HepG2 (cell line): ENCODE measurements around the gene ALDOA. TPM values are rescaled to one million over a fixed set of nuclear protein-coding genes. Genes with fewer than 3 reads are reported as not detected.
A peak's percentile ranks its signal among the peaks of the same experiment; 100 is the strongest.

ENCODE experiments used
- ATAC-seq: fragments of 200-7000 bp; cut with Tn5 transposase; 3 replicates; pipeline ENCODE4 v1.9.1; 2020; ENCODE audit warnings: mild to moderate bottlenecking, moderate library complexity
- Bru-seq: library from RNA; stranded (reverse); fragments of 400-500 nt; gene quantifications from one replicate; lab custom pipeline; 2021; lab: Mats Ljungman, UMichigan
- BruChase-seq, 2 experiments: library from RNA; stranded (reverse); fragments of 400-500 nt; gene quantifications; one replicate each; lab custom pipeline; 2021; lab: Mats Ljungman, UMichigan
- BruUV-seq: library from RNA; stranded (reverse); fragments of 400-500 nt; replicated peaks from 2 replicates; lab custom pipeline; 2021; lab: Mats Ljungman, UMichigan
- CTCF ChIA-PET: fragments of 300-600 bp; formaldehyde crosslinking; extraction: SDS; loops from one replicate; lab custom pipeline; 2021; ENCODE audit warnings: low total read pairs, inconsistent platforms, low intra/inter-chr PET ratio; lab: Yijun Ruan, JAX
- POLR2A ChIA-PET: fragments of 350-600 bp; sonication (Branson Sonifier 250); formaldehyde crosslinking; loops from one replicate; lab custom pipeline; 2020; ENCODE audit warnings: antibody characterized with exemption, inconsistent platforms; lab: Yijun Ruan, JAX
- DNase-seq: peaks from one replicate; pipeline ENCODE4 v3.0.0-alpha.2; 2015; ENCODE audit warnings: low spot score
- FAIRE-seq: peaks from 3 replicates; lab custom pipeline; 2011; peaks lifted over from hg19 to GRCh38; lab: Jason Lieb, UNC
- H2AFZ ChIP-seq: one replicate; pipeline ENCODE4 v1.6.1; 2011; ENCODE audit warnings: low read length, inconsistent platforms
- H3K27ac ChIP-seq: fragments of 300-600 bp; 3 replicates; pipeline ENCODE4 v1.8.0; 2011; ENCODE audit warnings: mixed run types, mild to moderate bottlenecking, mixed read lengths, low read length, inconsistent platforms; ENCODE audit not compliant: insufficient read depth; ENCODE audit errors: extremely low read length
- H3K27me3 ChIP-seq, 2 experiments: fragments of 200-600 bp in 1 of 2; 2 replicates in 1 of 2; 3 replicates in 1 of 2; pipeline versions ENCODE4 v1.6.0 to v1.8.0; 2011; ENCODE audit warnings: low read length in 2 of 2, mild to moderate bottlenecking in 2 of 2, moderate library complexity in 2 of 2, inconsistent platforms in 1 of 2; ENCODE audit not compliant: insufficient read depth in 2 of 2, control insufficient read depth in 1 of 2
- H3K36me3 ChIP-seq, 2 experiments: fragments of 200-600 bp in 1 of 2; replicated peaks in 1 of 2; 2 replicates in 1 of 2; 3 replicates in 1 of 2; pipeline versions ENCODE4 v1.5.1 to v1.8.0; 2011; ENCODE audit warnings: low read length in 2 of 2, inconsistent platforms in 1 of 2; ENCODE audit not compliant: insufficient read depth in 2 of 2, control insufficient read depth in 1 of 2
- H3K4me1 ChIP-seq: 2 replicates; pipeline ENCODE4 v1.5.1; 2012; ENCODE audit warnings: low read length, inconsistent platforms; ENCODE audit not compliant: insufficient read depth
- H3K4me2 ChIP-seq: 2 replicates; pipeline ENCODE4 v1.6.0; 2011; ENCODE audit warnings: low read depth, low read length, inconsistent platforms
- H3K4me3 ChIP-seq, 3 experiments: fragments of 200-600 bp in 1 of 3; sonication (generic), shearing (Covaris generic) in 1 of 3; replicated peaks in 1 of 3; 2 replicates each; pipeline ENCODE4 v1.5.1; 2011 to 2016; ENCODE audit warnings: low read length in 3 of 3, inconsistent platforms in 2 of 3, low read depth in 2 of 3, mild to moderate bottlenecking in 2 of 3, control low read depth in 1 of 3, mixed read lengths in 1 of 3; ENCODE audit not compliant: insufficient read depth in 1 of 3
- H3K79me2 ChIP-seq: one replicate; pipeline ENCODE4 v1.6.1; 2011; ENCODE audit warnings: low read length, inconsistent platforms; ENCODE audit not compliant: insufficient read depth
- H3K9ac ChIP-seq: 2 replicates; pipeline ENCODE4 v1.6.0; 2011; ENCODE audit warnings: mild to moderate bottlenecking, low read depth, low read length, inconsistent platforms; ENCODE audit not compliant: insufficient read depth
- H3K9me3 ChIP-seq: 2 replicates; pipeline ENCODE4 v1.5.1; 2012; ENCODE audit warnings: mild to moderate bottlenecking, low read length
- H4K20me1 ChIP-seq: 2 replicates; pipeline ENCODE4 v1.6.0; 2011; ENCODE audit warnings: inconsistent platforms, mild to moderate bottlenecking, low read length, moderate library complexity; ENCODE audit not compliant: insufficient read depth
- TMF1 ChIP-seq: sonication (generic); formaldehyde crosslinking; IDR thresholded peaks from 2 replicates; pipeline ENCODE4 v1.8.1; 2022; ENCODE audit warnings: low read depth, missing genetic modification reagents
- ZFP37 ChIP-seq: sonication (generic); formaldehyde crosslinking; IDR thresholded peaks from 2 replicates; pipeline ENCODE4 v1.4.0; 2020; ENCODE audit warnings: missing genetic modification reagents, borderline replicate concordance
- ZNF614 ChIP-seq: IDR thresholded peaks from 2 replicates; pipeline ENCODE4 v1.6.1; 2018; ENCODE audit warnings: missing biosample characterization, missing genetic modification reagents, inconsistent platforms, borderline replicate concordance
- WGBS: methylation state at CpG from one replicate; pipeline ENCODE4 v1.1.6; 2017; ENCODE audit warnings: low lambda C conversion rate; 5-methylcytosine and 5-hydroxymethylcytosine counted together
- in situ Hi-C: cut with HindIII; loops from 2 replicates; pipeline ENCODE4 v1.10.0; 2017; ENCODE audit warnings: low pct_unique_long_range_greater_than_20kb; ENCODE audit not compliant: extremely low pct_ligation_motif_present
- intact Hi-C: fragments of 100-400 bp; cut with micrococcal nuclease; formaldehyde crosslinking; loops from one replicate; pipeline ENCODE4 v1.10.0; 2022; ENCODE audit not compliant: unreplicated experiment
- long read RNA-seq, 2 experiments: library from RNA in 1 of 2; library from polyadenylated mRNA in 1 of 2; stranded (forward) in 1 of 2; unstranded in 1 of 2; transcript quantifications; one replicate each; pipeline ENCODE4 v2.0.0, GENCODE V29; 2019 to 2022
- polyA minus RNA-seq, 3 experiments: library from RNA; depleted of rRNA, polyadenylated mRNA; stranded (reverse); fragments of >200 nt; gene quantifications; 2 replicates each; pipeline ENCODE4 v1.2.3, GENCODE V29; 2011; ENCODE audit warnings: low replicate concordance in 1 of 3
- polyA plus RNA-seq, 8 experiments: library from polyadenylated mRNA; depleted of rRNA in 3 of 8; stranded (reverse) in 7 of 8; unstranded in 1 of 8; fragments of >200 nt; fragmentation: Illumina TruSeq in 4 of 8; extraction: Trizol in 4 of 8; gene quantifications; 2 replicates each; pipeline versions ENCODE4 v1.2.1 to v1.2.3, GENCODE V29; 2011 to 2016; ENCODE audit warnings: low read depth in 4 of 8, missing spikeins in 1 of 8, mixed read lengths in 1 of 8; ENCODE audit not compliant: insufficient read depth in 1 of 8
- total RNA-seq, 5 experiments: library from RNA; depleted of rRNA; stranded (reverse); fragments of >200 nt; fragmentation: Illumina TruSeq; extraction: Trizol; gene quantifications; 2 replicates each; pipeline ENCODE4 v1.2.3, GENCODE V29; 2016; ENCODE audit warnings: low read depth in 1 of 5
- TF ChIP-seq, protein P1 (sequence below): sonication (generic); formaldehyde crosslinking; IDR thresholded peaks from 2 replicates; pipeline ENCODE4 v1.5.0; 2020; ENCODE audit warnings: missing genetic modification reagents
- TF ChIP-seq, protein P2 (sequence below): sonication (generic); formaldehyde crosslinking; IDR thresholded peaks from 2 replicates; pipeline ENCODE4 v1.4.0; 2020; ENCODE audit warnings: mild to moderate bottlenecking, missing genetic modification reagents, borderline replicate concordance

ALDOA gene
- 925 and 999 TPM in 2 replicates for total RNA-seq (2016; rRNA removed; fragmentation: Illumina TruSeq; extraction: Trizol)
- total RNA-seq (2016; cell fraction: cytosol; rRNA removed; fragmentation: Illumina TruSeq; extraction: Trizol; ENCODE audit: low read depth) = 363 and 383 TPM in 2 replicates
- total RNA-seq (2016; cell fraction: insoluble cytoplasmic fraction; rRNA removed; fragmentation: Illumina TruSeq; extraction: Trizol) = 919 and 949 TPM in 2 replicates
- 400 and 482 TPM in 2 replicates for total RNA-seq (2016; cell fraction: membrane; rRNA removed; fragmentation: Illumina TruSeq; extraction: Trizol)
- total RNA-seq (2016; cell fraction: nucleus; rRNA removed; fragmentation: Illumina TruSeq; extraction: Trizol) = 406 and 421 TPM in 2 replicates
- polyA plus RNA-seq (2011; rRNA removed) = 1,884 and 1,912 TPM in 2 replicates
- polyA plus RNA-seq (2011; cell fraction: cytosol; rRNA removed) = 1,982 and 2,786 TPM in 2 replicates
- 1,265 and 1,338 TPM in 2 replicates for polyA plus RNA-seq (2011; cell fraction: nucleus; rRNA removed)
- polyA plus RNA-seq (2012) = 2,541 and 2,865 TPM in 2 replicates
- 565 and 614 TPM in 2 replicates for polyA plus RNA-seq (2016; cell fraction: cytosol; fragmentation: Illumina TruSeq; extraction: Trizol; ENCODE audit: low read depth)
- 1,258 and 1,452 TPM in 2 replicates for polyA plus RNA-seq (2016; cell fraction: insoluble cytoplasmic fraction; fragmentation: Illumina TruSeq; extraction: Trizol; ENCODE audit: low read depth)
- 559 and 571 TPM in 2 replicates for polyA plus RNA-seq (2016; cell fraction: membrane; fragmentation: Illumina TruSeq; extraction: Trizol; ENCODE audit: low read depth)
- 791 and 794 TPM in 2 replicates for polyA plus RNA-seq (2016; cell fraction: nucleus; fragmentation: Illumina TruSeq; extraction: Trizol; ENCODE audit: insufficient read depth, low read depth)
- polyA minus RNA-seq (2011; rRNA and poly(A)+ RNA removed; ENCODE audit: low replicate concordance) = 1,277 and 3,284 TPM in 2 replicates
- 1,933 and 2,188 TPM in 2 replicates for polyA minus RNA-seq (2011; cell fraction: cytosol; rRNA and poly(A)+ RNA removed)
- polyA minus RNA-seq (2011; cell fraction: nucleus; rRNA and poly(A)+ RNA removed) = 380 and 520 TPM in 2 replicates
- Bru-seq, nascent RNA = percentile 93 among the genes with signal in this experiment
- percentile 98 among the genes with signal in this experiment for BruChase-seq, experiment 1, labeled RNA remaining after a 6-hour chase
- BruChase-seq, experiment 2, labeled RNA remaining after a 2-hour chase = percentile 96 among the genes with signal in this experiment
- long read RNA-seq, experiment 1, transcript ALDOA-219 (8 exons, 1,499 nt) = minor isoform, 8 of 1,909 reads
- long read RNA-seq, experiment 1, transcript ALDOA-210 (10 exons, 1,672 nt) = minor isoform, 6 of 1,909 reads
- long read RNA-seq, experiment 1, transcript ALDOA-209 (9 exons, 1,579 nt) = major isoform, 1,734 of 1,909 reads
- long read RNA-seq, experiment 1, transcript ALDOA-206 (9 exons, 1,550 nt) = minor isoform, 126 of 1,909 reads
- long read RNA-seq, experiment 1, partial matches to known transcripts = 7 of 1,909 reads
- long read RNA-seq, experiment 1, other reads (novel, unspliced or antisense) = 15 of 1,909 reads
- long read RNA-seq, experiment 2, transcript ALDOA-214 (4 exons, 801 nt) = minor isoform, 26 of 2,492 reads
- long read RNA-seq, experiment 2, transcript ALDOA-209 (9 exons, 1,579 nt) = major isoform, 1,830 of 2,492 reads
- long read RNA-seq, experiment 2, transcript ALDOA-206 (9 exons, 1,550 nt) = minor isoform, 538 of 2,492 reads
- long read RNA-seq, experiment 2, transcript ALDOA-219 (8 exons, 1,499 nt) = minor isoform, 14 of 2,492 reads
- long read RNA-seq, experiment 2, partial matches to known transcripts = 13 of 2,492 reads
- long read RNA-seq, experiment 2, other reads (novel, unspliced or antisense) = 62 of 2,492 reads

DNA sequence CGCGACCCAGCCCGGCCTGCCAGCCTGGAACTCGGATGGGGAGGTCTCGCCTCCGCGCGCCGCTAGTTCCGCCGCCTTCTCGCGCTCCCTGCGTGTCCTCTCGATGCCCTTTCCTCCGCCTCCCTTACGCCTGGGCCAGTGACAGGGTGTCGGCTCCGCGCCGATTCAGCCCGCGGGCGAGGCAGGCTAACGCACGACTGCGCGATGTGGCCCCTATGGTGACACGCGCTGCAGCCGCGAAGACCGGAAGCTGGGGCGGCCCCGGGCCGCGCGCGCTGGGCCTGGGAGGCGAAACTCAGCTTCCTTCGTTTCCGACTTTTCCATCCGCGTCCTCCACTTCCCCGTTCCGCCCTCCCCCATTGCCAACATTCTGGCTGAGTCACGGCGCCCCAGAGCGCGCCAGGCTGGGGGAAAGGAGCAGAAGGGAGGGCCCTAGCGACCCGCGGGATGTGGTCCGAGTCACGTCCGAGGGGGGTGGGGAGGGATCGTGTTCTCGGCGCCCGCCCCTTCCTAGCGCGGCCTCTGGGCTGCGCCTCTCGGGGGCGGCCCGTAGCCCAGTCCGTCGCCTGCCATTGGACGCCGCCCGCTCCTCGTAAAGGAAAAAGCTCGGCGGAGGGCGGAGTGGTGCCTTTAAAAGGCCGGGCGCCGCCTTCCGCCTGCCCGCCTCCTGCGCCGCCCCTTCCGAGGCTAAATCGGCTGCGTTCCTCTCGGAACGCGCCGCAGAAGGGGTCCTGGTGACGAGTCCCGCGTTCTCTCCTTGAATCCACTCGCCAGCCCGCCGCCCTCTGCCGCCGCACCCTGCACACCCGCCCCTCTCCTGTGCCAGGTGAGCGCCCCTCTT lies at the start of gene ALDOA:
Gene ALDOA (plus strand): TSS at position 659 of the 841 bp plus-strand sequence. CDS start 1,138 bp downstream, outside the sequence.
- Histone ChIP-seq H3K9me3 (no peaks in the 10 kb centered on the region), H3K79me2 (peaks cover 59% of the 10 kb centered on the region), H3K36me3 (peaks cover 31 to 40% of the 10 kb centered on the region in 2 experiments), H3K27me3 (peaks cover 0 to 2% of the 10 kb centered on the region in 2 experiments; a peak in 1 of 5 replicates), H4K20me1 (peaks cover 48% of the 10 kb centered on the region), H3K4me1 (peaks cover 46% of the 10 kb centered on the region), H3K4me2 (peak within 1 kb of the TSS; percentile 99), H3K4me3 (peak within 1 kb of the TSS; percentile 92 to 100 (median 95)), H3K9ac (peak within 1 kb of the TSS; percentile 90), H2AFZ (no peak within 1 kb of the TSS), H3K27ac (peak within 1 kb of the TSS; percentile 95)
- ChIA-PET CTCF (interaction anchor here (1.2 kb wide), 1 partner anchor 27 kb away, joined by 3 read pairs; no protein-coding TSS in a partner anchor), POLR2A (interaction anchor here (0.7 to 9.1 kb wide), 41 partner anchors 10 to 809 kb away, joined by 3 to 120 read pairs (median 5); partner anchors contain the start of genes ASPHD1, CD2BP2, CDIPT and CORO1A)
- in situ Hi-C loops = no loop called here
- WGBS = under 1% methylated on average over 64 of the region's 99 CpGs
- TSS peak; percentile 92 for BruUV-seq
- intact Hi-C loops = loop anchor here (5.0 kb wide), 1 partner anchor 682 kb away; the partner anchor contains the start of gene PHKG2
- peak; percentile 89 for ATAC-seq
- peak; percentile 96 for DNase-seq
- peak; percentile 48 for FAIRE-seq
- TF ChIP-seq TMF1 (CRISPR knock-in tag) (peak; percentile 88; the same call in 1 of the 2 replicates), ZNF614 (peak; percentile 86; the same call in 1 of the 2 replicates), ZFP37 (CRISPR knock-in tag) (0 out of 2 replicates have a peak, but pooled peaks have one; percentile 37)
- TF ChIP-seq, protein P1, sequence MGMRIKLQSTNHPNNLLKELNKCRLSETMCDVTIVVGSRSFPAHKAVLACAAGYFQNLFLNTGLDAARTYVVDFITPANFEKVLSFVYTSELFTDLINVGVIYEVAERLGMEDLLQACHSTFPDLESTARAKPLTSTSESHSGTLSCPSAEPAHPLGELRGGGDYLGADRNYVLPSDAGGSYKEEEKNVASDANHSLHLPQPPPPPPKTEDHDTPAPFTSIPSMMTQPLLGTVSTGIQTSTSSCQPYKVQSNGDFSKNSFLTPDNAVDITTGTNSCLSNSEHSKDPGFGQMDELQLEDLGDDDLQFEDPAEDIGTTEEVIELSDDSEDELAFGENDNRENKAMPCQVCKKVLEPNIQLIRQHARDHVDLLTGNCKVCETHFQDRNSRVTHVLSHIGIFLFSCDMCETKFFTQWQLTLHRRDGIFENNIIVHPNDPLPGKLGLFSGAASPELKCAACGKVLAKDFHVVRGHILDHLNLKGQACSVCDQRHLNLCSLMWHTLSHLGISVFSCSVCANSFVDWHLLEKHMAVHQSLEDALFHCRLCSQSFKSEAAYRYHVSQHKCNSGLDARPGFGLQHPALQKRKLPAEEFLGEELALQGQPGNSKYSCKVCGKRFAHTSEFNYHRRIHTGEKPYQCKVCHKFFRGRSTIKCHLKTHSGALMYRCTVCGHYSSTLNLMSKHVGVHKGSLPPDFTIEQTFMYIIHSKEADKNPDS (CRISPR knock-in tag) = peak; percentile 96; the same call in 1 of the 2 replicates
- TF ChIP-seq, protein P2, sequence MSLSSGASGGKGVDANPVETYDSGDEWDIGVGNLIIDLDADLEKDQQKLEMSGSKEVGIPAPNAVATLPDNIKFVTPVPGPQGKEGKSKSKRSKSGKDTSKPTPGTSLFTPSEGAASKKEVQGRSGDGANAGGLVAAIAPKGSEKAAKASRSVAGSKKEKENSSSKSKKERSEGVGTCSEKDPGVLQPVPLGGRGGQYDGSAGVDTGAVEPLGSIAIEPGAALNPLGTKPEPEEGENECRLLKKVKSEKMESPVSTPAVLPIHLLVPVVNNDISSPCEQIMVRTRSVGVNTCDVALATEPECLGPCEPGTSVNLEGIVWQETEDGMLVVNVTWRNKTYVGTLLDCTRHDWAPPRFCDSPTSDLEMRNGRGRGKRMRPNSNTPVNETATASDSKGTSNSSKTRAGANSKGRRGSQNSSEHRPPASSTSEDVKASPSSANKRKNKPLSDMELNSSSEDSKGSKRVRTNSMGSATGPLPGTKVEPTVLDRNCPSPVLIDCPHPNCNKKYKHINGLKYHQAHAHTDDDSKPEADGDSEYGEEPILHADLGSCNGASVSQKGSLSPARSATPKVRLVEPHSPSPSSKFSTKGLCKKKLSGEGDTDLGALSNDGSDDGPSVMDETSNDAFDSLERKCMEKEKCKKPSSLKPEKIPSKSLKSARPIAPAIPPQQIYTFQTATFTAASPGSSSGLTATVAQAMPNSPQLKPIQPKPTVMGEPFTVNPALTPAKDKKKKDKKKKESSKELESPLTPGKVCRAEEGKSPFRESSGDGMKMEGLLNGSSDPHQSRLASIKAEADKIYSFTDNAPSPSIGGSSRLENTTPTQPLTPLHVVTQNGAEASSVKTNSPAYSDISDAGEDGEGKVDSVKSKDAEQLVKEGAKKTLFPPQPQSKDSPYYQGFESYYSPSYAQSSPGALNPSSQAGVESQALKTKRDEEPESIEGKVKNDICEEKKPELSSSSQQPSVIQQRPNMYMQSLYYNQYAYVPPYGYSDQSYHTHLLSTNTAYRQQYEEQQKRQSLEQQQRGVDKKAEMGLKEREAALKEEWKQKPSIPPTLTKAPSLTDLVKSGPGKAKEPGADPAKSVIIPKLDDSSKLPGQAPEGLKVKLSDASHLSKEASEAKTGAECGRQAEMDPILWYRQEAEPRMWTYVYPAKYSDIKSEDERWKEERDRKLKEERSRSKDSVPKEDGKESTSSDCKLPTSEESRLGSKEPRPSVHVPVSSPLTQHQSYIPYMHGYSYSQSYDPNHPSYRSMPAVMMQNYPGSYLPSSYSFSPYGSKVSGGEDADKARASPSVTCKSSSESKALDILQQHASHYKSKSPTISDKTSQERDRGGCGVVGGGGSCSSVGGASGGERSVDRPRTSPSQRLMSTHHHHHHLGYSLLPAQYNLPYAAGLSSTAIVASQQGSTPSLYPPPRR (CRISPR knock-in tag) = peak; percentile 76
